GM12878 (cell line): ENCODE data around the gene VSIG10L2. TPM values are rescaled to one million over a fixed set of nuclear protein-coding genes. Genes with fewer than 3 reads are reported as not detected.
A peak's percentile ranks its signal among the peaks of the same experiment; 100 is the strongest.

Source experiments
- ATAC-seq: fragments of 200-7000 bp; cut with Tn5 transposase; 3 replicates; pipeline ENCODE4 v1.9.1; 2020; ENCODE audit warnings: mild to moderate bottlenecking, moderate library complexity
- BruUV-seq: library from RNA; stranded (reverse); fragments of 400-500 nt; replicated peaks from 2 replicates; lab custom pipeline; 2021; lab: Mats Ljungman, UMichigan
- CTCF ChIA-PET: fragments of 300-600 bp; sonication (Branson Sonifier 250); formaldehyde crosslinking; extraction: SDS; loops from one replicate; lab custom pipeline; 2021; ENCODE audit warnings: inconsistent platforms; lab: Yijun Ruan, JAX
- POLR2A ChIA-PET: fragments of 350-600 bp; formaldehyde crosslinking; extraction: SDS; loops from one replicate; lab custom pipeline; 2021; ENCODE audit warnings: inconsistent platforms; lab: Charles Lee
- RAD21 ChIA-PET: fragments of 300-600 bp; sonication (Branson Sonifier 250); formaldehyde crosslinking; loops from one replicate; lab custom pipeline; 2023; ENCODE audit warnings: antibody characterized with exemption; ENCODE audit not compliant: unreplicated experiment; lab: Charles Lee
- SMC1A ChIA-PET: fragments of 300-600 bp; sonication (Branson Sonifier 250); formaldehyde crosslinking; loops from one replicate; lab custom pipeline; 2023; ENCODE audit not compliant: unreplicated experiment, uncharacterized antibody; lab: Charles Lee
- DNase-seq: peaks from one replicate; pipeline ENCODE4 v3.0.0-alpha.2; 2011; ENCODE audit warnings: low read depth, low spot score
- FAIRE-seq: peaks from 3 replicates; lab custom pipeline; 2011; peaks lifted over from hg19 to GRCh38; lab: Jason Lieb, UNC
- H2AFZ ChIP-seq: 2 replicates; pipeline ENCODE4 v1.6.0; 2011; ENCODE audit warnings: low read depth, low read length, control low read depth; ENCODE audit not compliant: control insufficient read depth
- H3K27ac ChIP-seq: 2 replicates; pipeline ENCODE4 v1.5.1; 2011; ENCODE audit warnings: control low read depth; ENCODE audit not compliant: control insufficient read depth, insufficient read depth
- H3K27me3 ChIP-seq, 2 experiments: replicated peaks in 1 of 2; 2 replicates each; pipeline versions ENCODE4 v1.6.0 to v1.6.1; 2011; ENCODE audit warnings: low read length in 1 of 2; ENCODE audit not compliant: control insufficient read depth in 2 of 2, insufficient read depth in 2 of 2
- H3K36me3 ChIP-seq, 2 experiments: 2 replicates each; pipeline ENCODE4 v1.5.1; 2011; ENCODE audit warnings: low read length in 1 of 2; ENCODE audit not compliant: control insufficient read depth in 2 of 2, insufficient read depth in 2 of 2
- H3K4me1 ChIP-seq: 2 replicates; pipeline ENCODE4 v1.6.1; 2011; ENCODE audit warnings: mild to moderate bottlenecking, low read length, moderate library complexity, mixed read lengths; ENCODE audit not compliant: control insufficient read depth, insufficient read depth
- H3K4me2 ChIP-seq: 2 replicates; pipeline ENCODE4 v1.6.0; 2011; ENCODE audit warnings: control low read depth; ENCODE audit not compliant: control insufficient read depth, insufficient read depth
- H3K4me3 ChIP-seq: fragments of 200-600 bp; sonication (generic); 2 replicates; pipeline ENCODE4 v1.5.1; 2016
- H3K79me2 ChIP-seq: 2 replicates; pipeline ENCODE4 v1.6.0; 2011; ENCODE audit warnings: low read length; ENCODE audit not compliant: control insufficient read depth, insufficient read depth
- H3K9ac ChIP-seq: 2 replicates; pipeline ENCODE4 v1.8.0; 2011; ENCODE audit warnings: low read length, control low read depth, mixed read lengths; ENCODE audit not compliant: control insufficient read depth, insufficient read depth
- H3K9me3 ChIP-seq: replicated peaks from 3 replicates; pipeline ENCODE4 v1.5.1; 2011; ENCODE audit warnings: mild to moderate bottlenecking, low read length; ENCODE audit not compliant: control insufficient read depth, insufficient read depth
- H4K20me1 ChIP-seq: 2 replicates; pipeline ENCODE4 v1.6.0; 2011; ENCODE audit not compliant: control insufficient read depth, insufficient read depth
- CEBPB ChIP-seq, 2 experiments: fragments of 150-350 bp in 1 of 2; IDR thresholded peaks; 2 replicates each; pipeline ENCODE4 v1.6.1; 2012 to 2014; ENCODE audit warnings: low read depth in 2 of 2, low read length in 2 of 2, borderline replicate concordance in 1 of 2, inconsistent platforms in 1 of 2
- CHD1 ChIP-seq: IDR thresholded peaks from 2 replicates; pipeline ENCODE4 v1.6.1; 2012; ENCODE audit warnings: low read depth, low read length, improper control_type of control experiment
- DPF2 ChIP-seq: fragments of 450-650 bp; IDR thresholded peaks from 2 replicates; pipeline ENCODE4 v1.6.1; 2017; ENCODE audit warnings: mild to moderate bottlenecking
- IRF4 ChIP-seq: IDR thresholded peaks from 2 replicates; pipeline ENCODE4 v1.6.1; 2011; ENCODE audit warnings: low read depth, low read length
- PAX5 ChIP-seq: IDR thresholded peaks from 2 replicates; pipeline ENCODE4 v1.6.1; 2011; ENCODE audit warnings: low read depth, low read length, borderline replicate concordance
- POLR2A ChIP-seq: IDR thresholded peaks from 2 replicates; pipeline ENCODE4 v1.6.1; 2011; ENCODE audit warnings: low read depth, mild to moderate bottlenecking, low read length
- SMAD5 ChIP-seq: IDR thresholded peaks from 2 replicates; pipeline ENCODE4 v1.6.1; 2016; ENCODE audit warnings: antibody characterized with exemption, low read depth
- SRF ChIP-seq, 2 experiments: IDR thresholded peaks; 2 replicates each; pipeline ENCODE4 v1.6.1; 2011; ENCODE audit warnings: low read depth in 2 of 2, low read length in 2 of 2, mild to moderate bottlenecking in 1 of 2, moderate library complexity in 1 of 2
- ZNF384 ChIP-seq: IDR thresholded peaks from 2 replicates; pipeline ENCODE4 v1.6.1; 2012; ENCODE audit warnings: low read depth, mild to moderate bottlenecking, low read length, improper control_type of control experiment, borderline replicate concordance
- ZSCAN29 ChIP-seq: fragments of 450-650 bp; IDR thresholded peaks from 2 replicates; pipeline ENCODE4 v1.6.1; 2017; ENCODE audit warnings: mild to moderate bottlenecking, moderate library complexity
- ZZZ3 ChIP-seq: IDR thresholded peaks from 2 replicates; pipeline ENCODE4 v1.6.1; 2011; ENCODE audit warnings: low read depth; ENCODE audit not compliant: control insufficient read depth, insufficient read length
- WGBS: methylation state at CpG from one replicate; pipeline ENCODE4 v1.1.6; 2016; ENCODE audit warnings: low lambda C conversion rate; ENCODE audit not compliant: insufficient replicate concordance, insufficient coverage; ENCODE audit errors: missing lambda C conversion rate; 5-methylcytosine and 5-hydroxymethylcytosine counted together
- in situ Hi-C: fragments of 300-500 bp; cut with MboI; formaldehyde crosslinking; loops from 9 replicates; pipeline ENCODE4 v1.14.3; 2018; ENCODE audit warnings: mixed read lengths
- intact Hi-C: fragments of 100-400 bp; cut with micrococcal nuclease; formaldehyde crosslinking; loops from one replicate; pipeline ENCODE4 v1.14.2; 2022; ENCODE audit not compliant: unreplicated experiment
- polyA plus RNA-seq, 11 experiments: library from polyadenylated mRNA; depleted of rRNA in 4 of 11; unstranded in 6 of 11; stranded (reverse) in 5 of 11; fragments of >200 nt; fragmentation: Nextera tagmentation in 4 of 11; fragmentation: Illumina TruSeq in 1 of 11; extraction: Ambion mirVana in 4 of 11; extraction: Trizol in 1 of 11; gene quantifications; 1 replicate in 1 of 11; 2 replicates in 10 of 11; pipeline versions ENCODE4 v1.2.1 to v1.2.3, GENCODE V29; 2011 to 2016; ENCODE audit warnings: inconsistent platforms in 2 of 11, missing spikeins in 2 of 11, low read depth in 1 of 11
- total RNA-seq, 4 experiments: library from RNA; depleted of rRNA in 3 of 4; stranded (reverse); fragments of >200 nt in 3 of 4; fragmentation: Illumina TruSeq in 1 of 4; extraction: Trizol in 1 of 4; gene quantifications; 2 replicates each; pipeline versions ENCODE4 v1.2.1 to v1.2.3, GENCODE V29; 2013 to 2021
- TF ChIP-seq, protein P1 (sequence below): IDR thresholded peaks from 2 replicates; pipeline ENCODE4 v1.6.1; 2012; ENCODE audit warnings: improper control_type of control experiment, low read depth, low read length; ENCODE audit not compliant: insufficient replicate concordance
- TF ChIP-seq, protein P2 (sequence below): IDR thresholded peaks from 2 replicates; pipeline ENCODE4 v1.6.1; 2011; ENCODE audit warnings: borderline replicate concordance, low read depth, mild to moderate bottlenecking, moderate library complexity, low read length; ENCODE audit not compliant: insufficient read depth, poor library complexity, severe bottlenecking

VSIG10L2 gene
- total and polyA plus RNA-seq, 10 of the 15 experiments (the other 5 are each of a cell fraction or from before 2014, with no cell fraction given): 0.02 TPM; not detected in 9

DNA sequence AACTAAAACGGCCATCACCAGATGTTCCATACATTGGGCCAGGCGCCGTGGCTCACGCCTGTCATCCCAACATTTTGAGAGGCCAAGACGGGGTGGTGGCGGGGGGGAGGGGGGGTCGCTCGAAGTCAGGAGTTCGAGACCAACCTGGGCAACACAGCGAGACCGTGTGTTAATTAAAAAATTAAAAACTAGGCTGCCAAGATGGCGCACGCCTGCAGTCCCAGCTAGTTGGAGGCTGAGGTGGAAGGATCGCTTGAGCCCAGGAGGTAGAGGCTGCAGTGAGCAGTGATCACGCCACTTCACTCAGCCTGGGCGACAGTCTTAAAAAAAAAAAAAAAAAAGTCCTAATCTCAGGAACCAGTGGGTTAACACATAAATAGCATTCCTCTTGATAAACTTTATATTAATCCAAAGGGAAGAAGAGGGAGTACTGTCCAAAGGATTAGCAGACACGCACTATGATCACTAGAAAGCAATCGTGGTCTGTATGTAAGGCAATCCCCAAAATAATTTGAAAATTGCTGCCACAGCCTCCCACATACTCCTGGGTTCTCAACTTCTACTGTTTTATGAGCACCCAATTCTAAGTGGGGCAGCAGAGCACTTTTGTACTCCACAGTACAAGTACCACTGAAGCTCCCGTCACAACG is 43.4 kb upstream of the VSIG10L2 start:
- TF ChIP-seq ZZZ3 (no peak), ZNF384 (no peak), PAX5 (no peak), IRF4 (no peak), SMAD5 (no peak), POLR2A (no peak), SRF (IDR thresholded peaks at IDR 0.05; ENCODE audit: low read depth in 2 of 2, low read length in 2 of 2) (no peak), ZSCAN29 (no peak), DPF2 (no peak), CEBPB (IDR thresholded peaks at IDR 0.05; ENCODE audit: borderline replicate concordance in 1 of 2, low read depth in 2 of 2, low read length in 2 of 2) (no peak), CHD1 (no peak)
- TF ChIP-seq, protein P1, sequence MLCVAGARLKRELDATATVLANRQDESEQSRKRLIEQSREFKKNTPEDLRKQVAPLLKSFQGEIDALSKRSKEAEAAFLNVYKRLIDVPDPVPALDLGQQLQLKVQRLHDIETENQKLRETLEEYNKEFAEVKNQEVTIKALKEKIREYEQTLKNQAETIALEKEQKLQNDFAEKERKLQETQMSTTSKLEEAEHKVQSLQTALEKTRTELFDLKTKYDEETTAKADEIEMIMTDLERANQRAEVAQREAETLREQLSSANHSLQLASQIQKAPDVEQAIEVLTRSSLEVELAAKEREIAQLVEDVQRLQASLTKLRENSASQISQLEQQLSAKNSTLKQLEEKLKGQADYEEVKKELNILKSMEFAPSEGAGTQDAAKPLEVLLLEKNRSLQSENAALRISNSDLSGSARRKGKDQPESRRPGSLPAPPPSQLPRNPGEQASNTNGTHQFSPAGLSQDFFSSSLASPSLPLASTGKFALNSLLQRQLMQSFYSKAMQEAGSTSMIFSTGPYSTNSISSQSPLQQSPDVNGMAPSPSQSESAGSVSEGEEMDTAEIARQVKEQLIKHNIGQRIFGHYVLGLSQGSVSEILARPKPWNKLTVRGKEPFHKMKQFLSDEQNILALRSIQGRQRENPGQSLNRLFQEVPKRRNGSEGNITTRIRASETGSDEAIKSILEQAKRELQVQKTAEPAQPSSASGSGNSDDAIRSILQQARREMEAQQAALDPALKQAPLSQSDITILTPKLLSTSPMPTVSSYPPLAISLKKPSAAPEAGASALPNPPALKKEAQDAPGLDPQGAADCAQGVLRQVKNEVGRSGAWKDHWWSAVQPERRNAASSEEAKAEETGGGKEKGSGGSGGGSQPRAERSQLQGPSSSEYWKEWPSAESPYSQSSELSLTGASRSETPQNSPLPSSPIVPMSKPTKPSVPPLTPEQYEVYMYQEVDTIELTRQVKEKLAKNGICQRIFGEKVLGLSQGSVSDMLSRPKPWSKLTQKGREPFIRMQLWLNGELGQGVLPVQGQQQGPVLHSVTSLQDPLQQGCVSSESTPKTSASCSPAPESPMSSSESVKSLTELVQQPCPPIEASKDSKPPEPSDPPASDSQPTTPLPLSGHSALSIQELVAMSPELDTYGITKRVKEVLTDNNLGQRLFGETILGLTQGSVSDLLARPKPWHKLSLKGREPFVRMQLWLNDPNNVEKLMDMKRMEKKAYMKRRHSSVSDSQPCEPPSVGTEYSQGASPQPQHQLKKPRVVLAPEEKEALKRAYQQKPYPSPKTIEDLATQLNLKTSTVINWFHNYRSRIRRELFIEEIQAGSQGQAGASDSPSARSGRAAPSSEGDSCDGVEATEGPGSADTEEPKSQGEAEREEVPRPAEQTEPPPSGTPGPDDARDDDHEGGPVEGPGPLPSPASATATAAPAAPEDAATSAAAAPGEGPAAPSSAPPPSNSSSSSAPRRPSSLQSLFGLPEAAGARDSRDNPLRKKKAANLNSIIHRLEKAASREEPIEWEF: no peak
- TF ChIP-seq, protein P2, sequence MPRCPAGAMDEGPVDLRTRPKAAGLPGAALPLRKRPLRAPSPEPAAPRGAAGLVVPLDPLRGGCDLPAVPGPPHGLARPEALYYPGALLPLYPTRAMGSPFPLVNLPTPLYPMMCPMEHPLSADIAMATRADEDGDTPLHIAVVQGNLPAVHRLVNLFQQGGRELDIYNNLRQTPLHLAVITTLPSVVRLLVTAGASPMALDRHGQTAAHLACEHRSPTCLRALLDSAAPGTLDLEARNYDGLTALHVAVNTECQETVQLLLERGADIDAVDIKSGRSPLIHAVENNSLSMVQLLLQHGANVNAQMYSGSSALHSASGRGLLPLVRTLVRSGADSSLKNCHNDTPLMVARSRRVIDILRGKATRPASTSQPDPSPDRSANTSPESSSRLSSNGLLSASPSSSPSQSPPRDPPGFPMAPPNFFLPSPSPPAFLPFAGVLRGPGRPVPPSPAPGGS: no peak
- 70% methylated on average over 19 of the region's 20 CpGs for WGBS
- peak overlapping the region; percentile 89 for H2AFZ ChIP-seq
- DNase-seq (no peak), ATAC-seq (peak; percentile 28), FAIRE-seq (no peak)
- H3K9me3 ChIP-seq: peaks cover 1% of the 10 kb centered on the region; the same call in 2 of the 3 replicates
- H4K20me1 ChIP-seq: no peaks in the 10 kb centered on the region
- BruUV-seq: TSS peak; percentile 88
- ChIA-PET SMC1A (interaction anchor here (0.9 to 1.2 kb wide), 3 partner anchors 10 to 25 kb away, joined by 3 to 5 read pairs (median 4); partner anchors contain the start of gene HYLS1), POLR2A (interaction anchor here (0.6 to 2.1 kb wide), 4 partner anchors 13 to 310 kb away, joined by 3 to 13 read pairs (median 6); partner anchors contain the start of genes HYLS1 and STT3A), CTCF (interaction anchor here (0.9 to 1.7 kb wide), 5 partner anchors 13 to 292 kb away, joined by 3 to 10 read pairs (median 4); partner anchors contain the start of gene HYLS1), RAD21 (interaction anchor here (1.0 kb wide), 3 partner anchors 9 to 15 kb away, joined by 3 to 8 read pairs (median 4); partner anchors contain the start of gene HYLS1)
- peaks cover 4% of the 10 kb centered on the region; the same call in 1 of the 2 replicates for H3K4me1 ChIP-seq
- H3K79me2 ChIP-seq: peaks cover 8% of the 10 kb centered on the region
- peak overlapping the region; percentile 79 for H3K9ac ChIP-seq
- peak overlapping the region; percentile 45 for H3K4me2 ChIP-seq
- peaks cover 4 to 14% of the 10 kb centered on the region in 2 experiments for H3K36me3 ChIP-seq
- intact Hi-C loops: no loop called here
- peak overlapping the region; percentile 84 for H3K4me3 ChIP-seq
- H3K27ac ChIP-seq: peak overlapping the region; percentile 64
- H3K27me3 ChIP-seq: peaks cover 3 to 6% of the 10 kb centered on the region in 2 experiments; a peak in 3 of 4 replicates
- in situ Hi-C loops: no loop called here
